Measurements from ENCODE around the gene MALRD1. TPM values are rescaled to one million over a fixed set of nuclear protein-coding genes. Genes with fewer than 3 reads are reported as not detected.
A peak's percentile ranks its signal among the peaks of the same experiment; 100 is the strongest.

Gene MALRD1
- total and polyA plus RNA-seq, 2 donors = 0.27 to 2.5 TPM

GRCh38 chr10:19283786-19284185 lies 235.2 kb downstream of the MALRD1 start:
- no peak overlapping the region for H3K27ac ChIP-seq (ENCODE audit: low read depth in 1 of 2, low read length in 1 of 2)
- H3K4me1 ChIP-seq (ENCODE audit: control insufficient read depth in 2 of 2, insufficient read depth in 2 of 2, low read length in 2 of 2) = no peaks in the 10 kb centered on the region
- peaks cover 0 to 5% of the 10 kb centered on the region in 2 donors for H3K9me3 ChIP-seq (ENCODE audit: control insufficient read depth in 2 of 2, insufficient read depth in 1 of 2, low read length in 1 of 2)
- no peak overlapping the region for H3K4me3 ChIP-seq (ENCODE audit: low read length in 2 of 2)
- no peaks in the 10 kb centered on the region for H3K27me3 ChIP-seq (ENCODE audit: control insufficient read depth in 2 of 2, insufficient read depth in 1 of 2, low read length in 1 of 2)
- no peak for DNase-seq (ENCODE audit: low read depth in 6 of 9, low spot score in 9 of 9)
- H3K36me3 ChIP-seq (ENCODE audit: control insufficient read depth in 2 of 2, insufficient read depth in 2 of 2, low read length in 1 of 2) = no peaks in the 10 kb centered on the region
- WGBS = 91% methylated on average over 5 of the region's 5 CpGs

- Histone ChIP-seq H3K27me3 (ENCODE audit: control insufficient read depth in 2 of 2, insufficient read depth in 1 of 2, low read length in 1 of 2) (no peaks in the 10 kb centered on the region), H3K4me3 (ENCODE audit: low read length in 2 of 2) (no peak overlapping the region), H3K9me3 (ENCODE audit: control insufficient read depth in 2 of 2, insufficient read depth in 1 of 2, low read length in 1 of 2) (no peaks in the 10 kb centered on the region), H3K36me3 (ENCODE audit: control insufficient read depth in 2 of 2, insufficient read depth in 2 of 2, low read length in 1 of 2) (no peaks in the 10 kb centered on the region), H3K27ac (ENCODE audit: low read depth in 1 of 2, low read length in 1 of 2) (no peak overlapping the region), H3K4me1 (ENCODE audit: control insufficient read depth in 2 of 2, insufficient read depth in 2 of 2, low read length in 2 of 2) (no peaks in the 10 kb centered on the region)
- no peak for DNase-seq (ENCODE audit: low read depth in 6 of 9, low spot score in 9 of 9)
- WGBS = 89% methylated on average over 1 of the region's 1 CpG
These were observed 242.2 kb downstream of the MALRD1 start for GRCh38 chr10:19290770-19291169.

GRCh38 chr10:19294233-19294632 lies 245.6 kb downstream of the MALRD1 start:
- DNase-seq (ENCODE audit: low read depth in 6 of 9, low spot score in 9 of 9) = no peak
- Histone ChIP-seq H3K27me3 (ENCODE audit: control insufficient read depth in 2 of 2, insufficient read depth in 1 of 2, low read length in 1 of 2) (no peaks in the 10 kb centered on the region), H3K4me1 (ENCODE audit: control insufficient read depth in 2 of 2, insufficient read depth in 2 of 2, low read length in 2 of 2) (no peaks in the 10 kb centered on the region), H3K4me3 (ENCODE audit: low read length in 2 of 2) (no peak overlapping the region), H3K9me3 (ENCODE audit: control insufficient read depth in 2 of 2, insufficient read depth in 1 of 2, low read length in 1 of 2) (no peaks in the 10 kb centered on the region), H3K36me3 (ENCODE audit: control insufficient read depth in 2 of 2, insufficient read depth in 2 of 2, low read length in 1 of 2) (no peaks in the 10 kb centered on the region), H3K27ac (ENCODE audit: low read depth in 1 of 2, low read length in 1 of 2) (no peak overlapping the region)
- 76% methylated on average over 2 of the region's 2 CpGs for WGBS

GRCh38 chr10:19299645-19300044 lies 251.0 kb downstream of the MALRD1 start:
- H3K27ac ChIP-seq (ENCODE audit: low read depth in 1 of 2, low read length in 1 of 2) = no peak overlapping the region
- WGBS = 42% methylated on average over 3 of the region's 3 CpGs
- H3K4me1 ChIP-seq (ENCODE audit: control insufficient read depth in 2 of 2, insufficient read depth in 2 of 2, low read length in 2 of 2) = no peaks in the 10 kb centered on the region
- no peaks in the 10 kb centered on the region for H3K36me3 ChIP-seq (ENCODE audit: control insufficient read depth in 2 of 2, insufficient read depth in 2 of 2, low read length in 1 of 2)
- H3K4me3 ChIP-seq (ENCODE audit: low read length in 2 of 2) = no peak overlapping the region
- DNase-seq (ENCODE audit: low read depth in 6 of 9, low spot score in 9 of 9) = no peak
- no peaks in the 10 kb centered on the region for H3K9me3 ChIP-seq (ENCODE audit: control insufficient read depth in 2 of 2, insufficient read depth in 1 of 2, low read length in 1 of 2)
- no peaks in the 10 kb centered on the region for H3K27me3 ChIP-seq (ENCODE audit: control insufficient read depth in 2 of 2, insufficient read depth in 1 of 2, low read length in 1 of 2)

- 95% methylated on average over 4 of the region's 4 CpGs for WGBS
- no peak for DNase-seq (ENCODE audit: low read depth in 6 of 9, low spot score in 9 of 9)
- Histone ChIP-seq H3K27me3 (ENCODE audit: control insufficient read depth in 2 of 2, insufficient read depth in 1 of 2, low read length in 1 of 2) (no peaks in the 10 kb centered on the region), H3K9me3 (ENCODE audit: control insufficient read depth in 2 of 2, insufficient read depth in 1 of 2, low read length in 1 of 2) (no peaks in the 10 kb centered on the region), H3K4me1 (ENCODE audit: control insufficient read depth in 2 of 2, insufficient read depth in 2 of 2, low read length in 2 of 2) (no peaks in the 10 kb centered on the region), H3K4me3 (ENCODE audit: low read length in 2 of 2) (no peak overlapping the region), H3K27ac (ENCODE audit: low read depth in 1 of 2, low read length in 1 of 2) (no peak overlapping the region), H3K36me3 (ENCODE audit: control insufficient read depth in 2 of 2, insufficient read depth in 2 of 2, low read length in 1 of 2) (no peaks in the 10 kb centered on the region)
These were observed 253.5 kb downstream of the MALRD1 start for GRCh38 chr10:19302117-19302516.

- DNase-seq (ENCODE audit: low read depth in 6 of 9, low spot score in 9 of 9) = no peak
- Histone ChIP-seq H3K36me3 (ENCODE audit: control insufficient read depth in 2 of 2, insufficient read depth in 2 of 2, low read length in 1 of 2) (no peaks in the 10 kb centered on the region), H3K27me3 (ENCODE audit: control insufficient read depth in 2 of 2, insufficient read depth in 1 of 2, low read length in 1 of 2) (no peaks in the 10 kb centered on the region), H3K4me1 (ENCODE audit: control insufficient read depth in 2 of 2, insufficient read depth in 2 of 2, low read length in 2 of 2) (no peaks in the 10 kb centered on the region), H3K4me3 (ENCODE audit: low read length in 2 of 2) (no peak overlapping the region), H3K9me3 (ENCODE audit: control insufficient read depth in 2 of 2, insufficient read depth in 1 of 2, low read length in 1 of 2) (no peaks in the 10 kb centered on the region), H3K27ac (ENCODE audit: low read depth in 1 of 2, low read length in 1 of 2) (no peak overlapping the region)
- WGBS = 70% methylated on average over 5 of the region's 5 CpGs
These were observed 261.5 kb downstream of the MALRD1 start for GRCh38 chr10:19310066-19310465.

GRCh38 chr10:19316204-19316870 lies 267.7 kb downstream of the MALRD1 start:
- Histone ChIP-seq H3K36me3 (ENCODE audit: control insufficient read depth in 2 of 2, insufficient read depth in 2 of 2, low read length in 1 of 2) (no peaks in the 10 kb centered on the region), H3K4me1 (ENCODE audit: control insufficient read depth in 2 of 2, insufficient read depth in 2 of 2, low read length in 2 of 2) (no peaks in the 10 kb centered on the region), H3K27ac (ENCODE audit: low read depth in 1 of 2, low read length in 1 of 2) (no peak overlapping the region), H3K27me3 (ENCODE audit: control insufficient read depth in 2 of 2, insufficient read depth in 1 of 2, low read length in 1 of 2) (no peaks in the 10 kb centered on the region), H3K9me3 (ENCODE audit: control insufficient read depth in 2 of 2, insufficient read depth in 1 of 2, low read length in 1 of 2) (no peaks in the 10 kb centered on the region), H3K4me3 (ENCODE audit: low read length in 2 of 2) (no peak overlapping the region)
- DNase-seq (ENCODE audit: low read depth in 6 of 9, low spot score in 9 of 9) = peak in 1 of 9 donors; percentile 1
- WGBS = 96% methylated on average over 3 of the region's 3 CpGs

- Histone ChIP-seq H3K27ac (ENCODE audit: low read depth in 1 of 2, low read length in 1 of 2) (no peak overlapping the region), H3K4me1 (ENCODE audit: control insufficient read depth in 2 of 2, insufficient read depth in 2 of 2, low read length in 2 of 2) (no peaks in the 10 kb centered on the region), H3K9me3 (ENCODE audit: control insufficient read depth in 2 of 2, insufficient read depth in 1 of 2, low read length in 1 of 2) (no peaks in the 10 kb centered on the region), H3K36me3 (ENCODE audit: control insufficient read depth in 2 of 2, insufficient read depth in 2 of 2, low read length in 1 of 2) (no peaks in the 10 kb centered on the region), H3K27me3 (ENCODE audit: control insufficient read depth in 2 of 2, insufficient read depth in 1 of 2, low read length in 1 of 2) (no peaks in the 10 kb centered on the region), H3K4me3 (ENCODE audit: low read length in 2 of 2) (no peak overlapping the region)
- DNase-seq (ENCODE audit: low read depth in 6 of 9, low spot score in 9 of 9) = no peak
- WGBS = 91% methylated on average over 1 of the region's 1 CpG
These were observed 269.4 kb downstream of the MALRD1 start for GRCh38 chr10:19317952-19318351.

GRCh38 chr10:19325581-19325980 lies 277.0 kb downstream of the MALRD1 start:
- Histone ChIP-seq H3K27me3 (ENCODE audit: control insufficient read depth in 2 of 2, insufficient read depth in 1 of 2, low read length in 1 of 2) (no peaks in the 10 kb centered on the region), H3K27ac (ENCODE audit: low read depth in 1 of 2, low read length in 1 of 2) (no peak overlapping the region), H3K4me1 (ENCODE audit: control insufficient read depth in 2 of 2, insufficient read depth in 2 of 2, low read length in 2 of 2) (no peaks in the 10 kb centered on the region), H3K36me3 (ENCODE audit: control insufficient read depth in 2 of 2, insufficient read depth in 2 of 2, low read length in 1 of 2) (no peaks in the 10 kb centered on the region), H3K4me3 (ENCODE audit: low read length in 2 of 2) (no peak overlapping the region), H3K9me3 (ENCODE audit: control insufficient read depth in 2 of 2, insufficient read depth in 1 of 2, low read length in 1 of 2) (no peaks in the 10 kb centered on the region)
- 84% methylated on average over 4 of the region's 4 CpGs for WGBS
- DNase-seq (ENCODE audit: low read depth in 6 of 9, low spot score in 9 of 9) = no peak
